ENCODE data around the gene MAP2K2.

DNA sequence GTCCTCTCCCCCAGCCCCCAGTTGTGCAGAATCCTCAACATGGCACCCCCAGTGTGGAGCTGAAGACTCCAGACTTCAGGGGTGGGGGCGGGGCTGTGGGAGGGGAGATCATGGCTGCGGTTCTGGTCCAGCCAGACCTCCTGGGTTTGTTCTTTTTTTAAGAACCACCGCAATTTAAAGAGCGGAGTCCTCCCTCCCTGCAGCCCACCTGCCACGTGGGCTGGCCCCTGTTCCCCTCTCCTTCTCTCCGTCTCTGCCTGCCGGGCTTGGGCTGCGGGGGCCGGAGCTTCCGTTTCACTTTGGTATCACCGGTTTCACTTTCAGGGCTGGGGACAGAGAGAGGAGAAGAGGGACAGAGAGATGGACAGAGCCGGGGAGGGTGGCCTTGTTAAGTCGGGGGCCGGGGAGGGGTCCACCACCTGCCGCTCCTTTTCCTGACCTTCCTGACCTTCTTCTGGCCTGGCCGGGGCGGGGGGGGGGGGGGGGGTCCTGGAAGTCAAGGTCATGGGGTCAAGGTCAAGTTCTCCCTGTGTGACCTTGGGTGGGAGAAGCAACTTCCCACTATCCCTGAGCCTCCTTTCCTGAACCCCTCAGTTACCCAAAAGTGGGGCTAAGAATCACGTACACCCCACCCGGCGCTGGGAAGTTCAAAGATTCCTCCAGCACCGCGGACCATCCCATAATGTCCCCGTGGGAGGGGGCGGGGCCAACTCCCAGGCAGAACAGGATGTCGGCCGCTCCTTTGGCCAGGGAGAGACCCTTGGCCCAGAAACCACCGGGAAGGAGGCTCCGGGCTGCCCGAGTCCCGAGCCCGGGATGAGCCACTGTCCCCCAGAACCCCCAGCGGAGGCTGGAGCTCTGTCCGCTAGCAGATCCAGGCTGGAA, 45.9 kb downstream of the MAP2K2 start:
- no peak for TF ChIP-seq POLR2A (IDR thresholded peaks at IDR 0.05)
- TF ChIP-seq, protein P1, sequence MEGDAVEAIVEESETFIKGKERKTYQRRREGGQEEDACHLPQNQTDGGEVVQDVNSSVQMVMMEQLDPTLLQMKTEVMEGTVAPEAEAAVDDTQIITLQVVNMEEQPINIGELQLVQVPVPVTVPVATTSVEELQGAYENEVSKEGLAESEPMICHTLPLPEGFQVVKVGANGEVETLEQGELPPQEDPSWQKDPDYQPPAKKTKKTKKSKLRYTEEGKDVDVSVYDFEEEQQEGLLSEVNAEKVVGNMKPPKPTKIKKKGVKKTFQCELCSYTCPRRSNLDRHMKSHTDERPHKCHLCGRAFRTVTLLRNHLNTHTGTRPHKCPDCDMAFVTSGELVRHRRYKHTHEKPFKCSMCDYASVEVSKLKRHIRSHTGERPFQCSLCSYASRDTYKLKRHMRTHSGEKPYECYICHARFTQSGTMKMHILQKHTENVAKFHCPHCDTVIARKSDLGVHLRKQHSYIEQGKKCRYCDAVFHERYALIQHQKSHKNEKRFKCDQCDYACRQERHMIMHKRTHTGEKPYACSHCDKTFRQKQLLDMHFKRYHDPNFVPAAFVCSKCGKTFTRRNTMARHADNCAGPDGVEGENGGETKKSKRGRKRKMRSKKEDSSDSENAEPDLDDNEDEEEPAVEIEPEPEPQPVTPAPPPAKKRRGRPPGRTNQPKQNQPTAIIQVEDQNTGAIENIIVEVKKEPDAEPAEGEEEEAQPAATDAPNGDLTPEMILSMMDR (IDR thresholded peaks at IDR 0.05) = no peak
